GM18873 (cell line): ENCODE results near the gene HIF1A.
A peak's percentile ranks its signal among the peaks of the same experiment; 100 is the strongest.
"Not testable (repeated sequence)": the region's sequence is repeated elsewhere in the genome, so short reads cannot be mapped to it uniquely, and the experiment has no call there.

Source experiments
- ATAC-seq: cut with Tn5 transposase; IDR thresholded peaks from one replicate; pipeline ENCODE4 v1.9.1; 2021; ENCODE audit warnings: mild to moderate bottlenecking, moderate library complexity, moderate number of reproducible peaks; ENCODE audit not compliant: unreplicated experiment, low FRiP score

HIF1A gene

GRCh38 chr14:61694830-61695694 lies at the start of gene HIF1A:
Gene HIF1A (plus strand): TSS chr14:61695513. CDS start chr14:61695805, 292 bp downstream.
- ATAC-seq: peak; percentile 86

GRCh38 chr14:61646366-61647116 lies 48.8 kb upstream of the HIF1A start:
- no peak for ATAC-seq

GRCh38 chr14:61647704-61648103 lies 47.6 kb upstream of the HIF1A start:
- ATAC-seq: no peak

- no peak for ATAC-seq
Measured at GRCh38 chr14:61648377-61648776, 46.9 kb upstream of the HIF1A start.

GRCh38 chr14:61649283-61649682 lies 46.0 kb upstream of the HIF1A start:
- ATAC-seq: no peak

GRCh38 chr14:61651355-61651754 lies 44.0 kb upstream of the HIF1A start:
- no peak for ATAC-seq

- ATAC-seq: no peak
Measured at GRCh38 chr14:61652526-61653262, 42.6 kb upstream of the HIF1A start.

- ATAC-seq: no peak
Measured at GRCh38 chr14:61653507-61653906, 41.8 kb upstream of the HIF1A start.

GRCh38 chr14:61654026-61654425 lies 41.3 kb upstream of the HIF1A start:
- no peak for ATAC-seq

GRCh38 chr14:61655777-61656176 lies 39.5 kb upstream of the HIF1A start:
- ATAC-seq: no peak

- no peak for ATAC-seq
Measured at GRCh38 chr14:61656341-61656740, 39.0 kb upstream of the HIF1A start.

GRCh38 chr14:61658111-61658510 lies 37.2 kb upstream of the HIF1A start:
- ATAC-seq: not testable (repeated sequence)

- ATAC-seq: no peak
Measured at GRCh38 chr14:61659582-61659981, 35.7 kb upstream of the HIF1A start.

- ATAC-seq: peak; percentile 1
Measured at GRCh38 chr14:61661471-61662400, 33.6 kb upstream of the HIF1A start.

- peak; percentile 85 for ATAC-seq
Measured at GRCh38 chr14:61662437-61663311, 32.6 kb upstream of the HIF1A start.

GRCh38 chr14:61663312-61663979 lies 31.9 kb upstream of the HIF1A start:
- ATAC-seq: no peak

- no peak for ATAC-seq
Measured at GRCh38 chr14:61668282-61668681, 27.0 kb upstream of the HIF1A start.

GRCh38 chr14:61670576-61670975 lies 24.7 kb upstream of the HIF1A start:
- ATAC-seq: no peak
